ENCODE results near the gene DCC. TPM values are rescaled to one million over a fixed set of nuclear protein-coding genes. Genes with fewer than 3 reads are reported as not detected.

Gene DCC
- total and polyA plus RNA-seq, 2 of the 8 experiments (the other 6 are each of a cell fraction or from before 2014, with no cell fraction given) = 0.14 to 1.4 TPM

DNA sequence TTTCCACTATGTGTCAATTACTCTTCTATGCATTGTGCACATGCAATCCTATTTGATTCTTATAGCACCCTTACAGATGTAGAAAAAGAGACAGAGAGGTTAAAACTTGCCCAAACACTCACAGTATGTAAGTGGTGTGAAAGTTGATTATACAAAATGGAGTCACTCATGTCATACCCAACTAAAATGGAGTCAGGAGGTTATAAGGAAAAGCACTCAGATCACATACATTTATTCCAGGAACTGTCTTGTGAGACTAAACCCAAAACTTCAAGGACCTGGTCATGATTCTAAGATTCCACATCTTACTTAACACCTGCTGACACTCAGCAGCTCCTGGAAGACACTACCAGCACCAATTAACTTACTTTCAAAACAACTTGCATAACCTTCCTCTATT, 1081.9 kb downstream of the DCC start:
- Histone ChIP-seq H4K5ac (ENCODE audit: insufficient read length, low read depth, low read length) (no peak overlapping the region), H3K23ac (ENCODE audit: insufficient read length) (no peak overlapping the region), H3K36me3 (ENCODE audit: control insufficient read depth in 2 of 4, insufficient read depth in 4 of 4, low read length in 3 of 4) (no peaks in the 10 kb centered on the region), H3K79me2 (ENCODE audit: control insufficient read depth in 1 of 2, insufficient read depth in 2 of 2, low read length in 2 of 2) (no peaks in the 10 kb centered on the region), H2BK120ac (replicated peaks; ENCODE audit: low read depth, low read length) (no peak overlapping the region), H4K8ac (ENCODE audit: extremely low read depth, insufficient read depth, low read length) (no peak overlapping the region), H3K9me3 (ENCODE audit: insufficient read depth in 2 of 2, low read depth in 1 of 2, low read length in 1 of 2) (no peaks in the 10 kb centered on the region), H3K4me3 (ENCODE audit: extremely low read depth in 1 of 4, insufficient read depth in 2 of 4, low read depth in 3 of 4, low read length in 4 of 4) (no peak overlapping the region), H2BK5ac (ENCODE audit: low read depth, low read length) (no peak overlapping the region), H3K27ac (ENCODE audit: low read depth, low read length) (no peak overlapping the region), H3K9ac (replicated peaks in 1 of 4; ENCODE audit: extremely low read depth in 1 of 4, low read depth in 3 of 4, low read length in 3 of 4) (no peak overlapping the region), H3K4me2 (ENCODE audit: insufficient read depth in 1 of 2, low read depth in 2 of 2, low read length in 2 of 2) (no peak overlapping the region), H2BK20ac (ENCODE audit: low read length) (no peak overlapping the region), H2BK12ac (ENCODE audit: low read depth, low read length) (no peak overlapping the region), H3K27me3 (replicated peaks in 1 of 4; ENCODE audit: control insufficient read depth in 3 of 4, extremely low read depth in 1 of 4, insufficient read depth in 3 of 4, low read length in 3 of 4) (no peaks in the 10 kb centered on the region), H4K91ac (replicated peaks; ENCODE audit: insufficient read length, low read length) (no peak overlapping the region), H2AK5ac (ENCODE audit: low read depth, low read length) (no peak overlapping the region), H3K14ac (ENCODE audit: insufficient read length) (no peak overlapping the region), H3K56ac (replicated peaks; ENCODE audit: insufficient read length, low read depth, low read length) (no peak overlapping the region), H3K18ac (ENCODE audit: extremely low read depth, low read length) (no peak overlapping the region), H3K23me2 (ENCODE audit: low read depth, low read length) (no peaks in the 10 kb centered on the region), H2BK15ac (ENCODE audit: low read length) (no peak overlapping the region), H4K20me1 (replicated peaks in 1 of 2; ENCODE audit: control insufficient read depth in 1 of 2, insufficient read depth in 2 of 2, low read length in 2 of 2) (no peaks in the 10 kb centered on the region), H3K79me1 (ENCODE audit: low read depth, low read length) (no peaks in the 10 kb centered on the region), H3K4me1 (replicated peaks in 1 of 4; ENCODE audit: control insufficient read depth in 3 of 4, insufficient read depth in 4 of 4, low read length in 3 of 4) (peaks cover 0 to 4% (median 2%) of the 10 kb centered on the region in 4 experiments; a peak in 5 of 7 replicates), H3K4ac (replicated peaks; ENCODE audit: insufficient read length, low read depth, low read length) (no peak overlapping the region), H2AFZ (ENCODE audit: low read length) (no peak overlapping the region)
- no peak for FAIRE-seq
- DNase-seq (ENCODE audit: low read depth in 1 of 2, low spot score in 2 of 2) = no peak
- POLR2A ChIA-PET (ENCODE audit: partially characterized antibody) = no interaction called here
- CTCF ChIA-PET (ENCODE audit: partially characterized antibody) = no interaction called here
- TF ChIP-seq SIRT6 (IDR thresholded peaks at IDR 0.05; ENCODE audit: low read length) (no peak), TAF7 (optimal IDR thresholded peaks at IDR 0.05; ENCODE audit: borderline replicate concordance, low read depth, low read length) (no peak), RXRA (IDR thresholded peaks at IDR 0.05; ENCODE audit: insufficient read depth, low read depth, low read length) (no peak), MAFK (IDR thresholded peaks at IDR 0.05; ENCODE audit: low read depth, low read length) (no peak), GABPA (IDR thresholded peaks at IDR 0.05; ENCODE audit: borderline replicate concordance, insufficient read depth, low read length) (no peak), HDAC2 (IDR thresholded peaks at IDR 0.05; ENCODE audit: borderline replicate concordance in 1 of 2, low read depth in 2 of 2, low read length in 2 of 2) (no peak), KDM4A (IDR thresholded peaks at IDR 0.05; ENCODE audit: low read depth, low read length, severe bottlenecking) (no peak), SRF (IDR thresholded peaks at IDR 0.05; ENCODE audit: low read depth, low read length) (no peak), SP2 (IDR thresholded peaks at IDR 0.05; ENCODE audit: low read length) (no peak), CHD1 (IDR thresholded peaks at IDR 0.05; ENCODE audit: low read depth, low read length) (no peak), RAD21 (IDR thresholded peaks at IDR 0.05 in 1 of 2, conservative IDR thresholded peaks at IDR 0.05 in 1 of 2; ENCODE audit: low read depth in 2 of 2, low read length in 2 of 2) (no peak), GTF2F1 (IDR thresholded peaks at IDR 0.05; ENCODE audit: borderline replicate concordance, low read depth, low read length) (no peak), POLR2AphosphoS5 (IDR thresholded peaks at IDR 0.05; ENCODE audit: low read depth, low read length) (no peak)
- TF ChIP-seq, protein P1, sequence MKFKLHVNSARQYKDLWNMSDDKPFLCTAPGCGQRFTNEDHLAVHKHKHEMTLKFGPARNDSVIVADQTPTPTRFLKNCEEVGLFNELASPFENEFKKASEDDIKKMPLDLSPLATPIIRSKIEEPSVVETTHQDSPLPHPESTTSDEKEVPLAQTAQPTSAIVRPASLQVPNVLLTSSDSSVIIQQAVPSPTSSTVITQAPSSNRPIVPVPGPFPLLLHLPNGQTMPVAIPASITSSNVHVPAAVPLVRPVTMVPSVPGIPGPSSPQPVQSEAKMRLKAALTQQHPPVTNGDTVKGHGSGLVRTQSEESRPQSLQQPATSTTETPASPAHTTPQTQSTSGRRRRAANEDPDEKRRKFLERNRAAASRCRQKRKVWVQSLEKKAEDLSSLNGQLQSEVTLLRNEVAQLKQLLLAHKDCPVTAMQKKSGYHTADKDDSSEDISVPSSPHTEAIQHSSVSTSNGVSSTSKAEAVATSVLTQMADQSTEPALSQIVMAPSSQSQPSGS (IDR thresholded peaks at IDR 0.05; ENCODE audit: low read length) = no peak

All from H1 (cell line).